GM13976 (cell line): ENCODE measurements around the gene PRRX1.

Source experiments
- DNase-seq: peaks from one replicate; pipeline ENCODE4 v3.0.0; 2012; ENCODE audit warnings: low spot score
- CTCF ChIP-seq: IDR thresholded peaks from 2 replicates; pipeline ENCODE4 v1.5.1; 2012; ENCODE audit warnings: borderline replicate concordance, mild to moderate bottlenecking; ENCODE audit not compliant: insufficient read depth; ENCODE audit errors: extremely low read depth, missing control alignments, control extremely low read depth
- in situ Hi-C: fragments of 300-500 bp; cut with MboI; formaldehyde crosslinking; loops from one replicate; pipeline ENCODE4 v1.12.0; 2022; ENCODE audit warnings: low sequenced_read_pairs, mixed read lengths, inconsistent platforms; ENCODE audit not compliant: unreplicated experiment

The PRRX1 gene

GRCh38 chr1:170742600-170742999 is 78.7 kb downstream of the PRRX1 start:
- in situ Hi-C loops = no loop called here
- DNase-seq = no peak

GRCh38 chr1:170743083-170743482 is 79.2 kb downstream of the PRRX1 start:
- no peak for TF ChIP-seq CTCF
- no peak for DNase-seq
- in situ Hi-C loops = no loop called here

More at GRCh38 chr1:170742600-170742999, 78.7 kb downstream of the PRRX1 start:
- TF ChIP-seq CTCF = no peak

DNA sequence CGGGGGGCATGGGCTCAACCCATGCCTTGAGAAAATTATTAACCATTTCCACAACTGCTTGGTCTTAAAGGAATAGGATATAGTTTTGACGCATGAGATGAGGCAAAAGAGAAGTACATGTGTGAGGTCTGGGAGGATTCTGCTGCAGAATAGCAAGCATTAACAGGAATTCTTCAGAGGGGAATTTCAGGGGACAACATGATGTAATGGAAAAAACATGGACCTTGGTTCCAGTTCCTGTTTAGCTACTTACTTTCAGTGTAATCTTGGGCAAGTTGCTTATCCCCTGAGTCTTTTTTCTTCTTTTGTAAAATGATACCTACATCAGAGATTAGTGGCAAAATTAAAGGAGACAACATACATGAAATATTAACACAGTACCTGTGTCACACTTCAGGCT is 85.6 kb downstream of the PRRX1 start:
- TF ChIP-seq CTCF = no peak
- in situ Hi-C loops = no loop called here
- DNase-seq = no peak

- no peak for TF ChIP-seq CTCF
- no peak for DNase-seq
- in situ Hi-C loops = no loop called here
These were observed 86.0 kb downstream of the PRRX1 start for GRCh38 chr1:170749959-170750358.

DNA sequence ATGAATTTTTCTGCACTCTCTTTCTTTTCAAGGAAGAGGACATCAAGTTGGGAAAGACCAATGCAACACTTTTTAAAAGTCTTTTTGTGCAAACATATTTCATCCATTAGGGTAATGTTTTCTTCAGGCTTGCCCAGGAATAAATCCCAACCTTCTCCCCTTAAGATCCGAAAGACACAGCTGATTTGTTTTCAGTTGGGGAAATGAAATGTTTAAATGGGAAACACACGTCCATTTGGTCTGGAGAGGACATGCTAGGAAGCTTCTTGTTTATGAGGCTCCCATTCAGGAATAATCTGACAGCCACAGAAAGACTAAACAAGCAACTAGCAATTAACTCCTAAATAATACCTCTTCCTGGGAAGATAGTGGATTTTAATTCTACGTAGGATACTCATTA is 91.9 kb downstream of the PRRX1 start:
- no peak for TF ChIP-seq CTCF
- in situ Hi-C loops = no loop called here
- no peak for DNase-seq

- in situ Hi-C loops = no loop called here
- no peak for DNase-seq
- TF ChIP-seq CTCF = no peak
These were observed 95.1 kb downstream of the PRRX1 start for GRCh38 chr1:170758992-170759391.

DNA sequence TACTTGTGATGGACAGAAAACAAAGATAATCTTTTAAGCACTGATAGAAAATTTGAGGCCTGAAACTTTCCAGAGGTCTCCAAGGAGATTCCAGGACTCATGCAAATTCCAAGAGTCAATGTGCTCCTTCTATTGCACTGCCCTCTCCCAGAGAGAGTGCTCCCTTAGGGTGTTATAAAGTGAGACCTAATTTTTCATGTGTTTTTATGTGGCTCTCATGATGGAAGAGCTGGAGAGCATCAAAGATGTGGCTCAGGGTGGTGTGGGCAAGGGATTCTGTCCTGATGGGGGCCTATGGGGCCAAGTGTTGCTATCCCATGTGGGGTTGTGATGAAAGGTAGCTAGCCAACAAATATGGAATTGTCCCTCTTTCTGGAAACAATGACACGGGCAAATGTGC is 101.3 kb downstream of the PRRX1 start:
- no peak for TF ChIP-seq CTCF
- DNase-seq = no peak
- in situ Hi-C loops = no loop called here
